PC-3 (cell line): ENCODE data around the gene C15orf40. TPM values are rescaled to one million over a fixed set of nuclear protein-coding genes. Genes with fewer than 3 reads are reported as not detected.
A peak's percentile ranks its signal among the peaks of the same experiment; 100 is the strongest.
"Not testable (repeated sequence)": the region's sequence is repeated elsewhere in the genome, so short reads cannot be mapped to it uniquely, and the experiment has no call there.

Experiments
- ATAC-seq: fragments of 200-7000 bp; cut with Tn5 transposase; 2 replicates; pipeline ENCODE4 v1.9.1; 2020; ENCODE audit warnings: mild to moderate bottlenecking, moderate library complexity
- BruUV-seq: library from RNA; stranded (reverse); fragments of 400-500 nt; replicated peaks from 2 replicates; lab custom pipeline; 2021; lab: Mats Ljungman, UMichigan
- CTCF ChIA-PET: fragments of 300-600 bp; sonication (Branson Sonifier 250); formaldehyde crosslinking; loops from one replicate; lab custom pipeline; 2022; ENCODE audit warnings: antibody characterized with exemption; lab: Charles Lee
- POLR2A ChIA-PET: fragments of 300-600 bp; sonication (Branson Sonifier 250); formaldehyde crosslinking; loops from one replicate; lab custom pipeline; 2022; ENCODE audit warnings: antibody characterized with exemption; ENCODE audit not compliant: unreplicated experiment; lab: Charles Lee
- DNase-seq: peaks from one replicate; pipeline ENCODE4 v3.0.0-alpha.2; 2015
- H2AFZ ChIP-seq: fragments of 300-600 bp; sonication (generic); 2 replicates; pipeline ENCODE4 v1.6.0; 2016; ENCODE audit warnings: antibody characterized with exemption, low read length
- H3F3A ChIP-seq: fragments of 300-600 bp; sonication (generic); one replicate; pipeline ENCODE4 v1.6.0; 2017; ENCODE audit warnings: antibody characterized with exemption, low read length, control low read depth, mild to moderate bottlenecking; ENCODE audit not compliant: unreplicated experiment
- H3K27ac ChIP-seq: fragments of 300-600 bp; sonication (generic); 2 replicates; pipeline ENCODE4 v1.5.1; 2016; ENCODE audit warnings: mild to moderate bottlenecking, low read length
- H3K27me3 ChIP-seq: fragments of 300-600 bp; sonication (generic); 2 replicates; pipeline ENCODE4 v1.6.1; 2016; ENCODE audit warnings: low read length, mixed read lengths
- H3K36me3 ChIP-seq: fragments of 300-600 bp; sonication (generic); 2 replicates; pipeline ENCODE4 v1.6.1; 2016; ENCODE audit warnings: low read depth, mixed run types, low read length, mixed read lengths
- H3K4me1 ChIP-seq: fragments of 300-600 bp; sonication (generic); 2 replicates; pipeline ENCODE4 v1.5.1; 2016; ENCODE audit warnings: low read length; ENCODE audit not compliant: insufficient read depth
- H3K4me2 ChIP-seq: fragments of 300-600 bp; sonication (generic); 2 replicates; pipeline ENCODE4 v1.6.0; 2016; ENCODE audit warnings: low read length
- H3K4me3 ChIP-seq: fragments of 300-600 bp; sonication (generic); 2 replicates; pipeline ENCODE4 v1.5.1; 2016; ENCODE audit warnings: mild to moderate bottlenecking, low read length, mixed read lengths
- H3K79me2 ChIP-seq: fragments of 300-600 bp; sonication (generic); 2 replicates; pipeline ENCODE4 v1.6.1; 2017; ENCODE audit warnings: low read length, mixed read lengths
- H3K9ac ChIP-seq: fragments of 300-600 bp; sonication (generic); 2 replicates; pipeline ENCODE4 v1.6.0; 2016; ENCODE audit warnings: mild to moderate bottlenecking, low read length
- H3K9me2 ChIP-seq: fragments of 300-600 bp; sonication (generic); replicated peaks from 2 replicates; pipeline ENCODE4 v1.6.1; 2016; ENCODE audit warnings: mixed run types, low read length, mixed read lengths
- H3K9me3 ChIP-seq: fragments of 300-600 bp; sonication (generic); 2 replicates; pipeline ENCODE4 v1.6.1; 2016; ENCODE audit warnings: low read length, mixed read lengths
- H4K20me1 ChIP-seq: fragments of 300-600 bp; sonication (generic); 2 replicates; pipeline ENCODE4 v1.6.1; 2016; ENCODE audit warnings: low read length, mixed read lengths
- CTCF ChIP-seq: fragments of 300-600 bp; sonication (generic); conservative IDR thresholded peaks from 2 replicates; pipeline ENCODE4 v1.5.1; 2017; ENCODE audit warnings: antibody characterized with exemption, low read depth, mild to moderate bottlenecking, low read length
- EZH2 ChIP-seq: fragments of 300-600 bp; sonication (generic); IDR thresholded peaks from one replicate; pipeline ENCODE4 v1.6.1; 2017; ENCODE audit warnings: antibody characterized with exemption, mild to moderate bottlenecking, low read length; ENCODE audit not compliant: unreplicated experiment
- EZH2phosphoT487 ChIP-seq: fragments of 300-600 bp; sonication (generic); IDR thresholded peaks from 2 replicates; pipeline ENCODE4 v1.6.1; 2018; ENCODE audit warnings: mild to moderate bottlenecking, antibody characterized with exemption, low read length, borderline replicate concordance
- intact Hi-C: fragments of 100-400 bp; cut with micrococcal nuclease; formaldehyde crosslinking; loops from 2 replicates; pipeline ENCODE4 v1.9.0; 2023
- total RNA-seq: library from RNA; depleted of rRNA; stranded (reverse); fragments of >200 nt; gene quantifications from 2 replicates; pipeline ENCODE4 v1.2.3, GENCODE V29; 2014

Gene C15orf40
- total RNA-seq, 1 experiment from 2014 or later: 25.8 TPM

- H3K4me1 ChIP-seq: peaks cover 23% of the 10 kb centered on the region
- BruUV-seq: no TSS peak
- H3K4me2 ChIP-seq: no peak overlapping the region
- no peak overlapping the region for H2AFZ ChIP-seq
- no peak overlapping the region for H3K9ac ChIP-seq
- no peak overlapping the region for H3K4me3 ChIP-seq
- H3K79me2 ChIP-seq: peaks cover 25% of the 10 kb centered on the region; the same call in 1 of the 2 replicates
- CTCF ChIA-PET: no interaction called here
- peaks cover 3% of the 10 kb centered on the region for H3F3A ChIP-seq
- H3K9me3 ChIP-seq: no peaks in the 10 kb centered on the region
- no peaks in the 10 kb centered on the region for H3K27me3 ChIP-seq
- no peaks in the 10 kb centered on the region for H3K36me3 ChIP-seq
- no peak overlapping the region for H3K27ac ChIP-seq
- no peaks in the 10 kb centered on the region for H4K20me1 ChIP-seq
- intact Hi-C loops: no loop called here
- POLR2A ChIA-PET: no interaction called here
- no peak for TF ChIP-seq EZH2phosphoT487
- TF ChIP-seq EZH2: no peak
- TF ChIP-seq CTCF: no peak
- ATAC-seq (no peak), DNase-seq (no peak)
- H3K9me2 ChIP-seq: no peaks in the 10 kb centered on the region
These were observed 67.4 kb downstream of the C15orf40 start for GRCh38 chr15:82944056-82944455.

GRCh38 chr15:82943176-82943575 lies 68.3 kb downstream of the C15orf40 start:
- Histone ChIP-seq H3K27ac (peak overlapping the region; percentile 73), H3K27me3 (no peaks in the 10 kb centered on the region), H3K4me2 (peak overlapping the region; percentile 29), H3K4me3 (no peak overlapping the region), H3K36me3 (no peaks in the 10 kb centered on the region), H3F3A (peaks cover 3% of the 10 kb centered on the region), H3K4me1 (peaks cover 23% of the 10 kb centered on the region), H3K9me3 (no peaks in the 10 kb centered on the region), H3K79me2 (peaks cover 25% of the 10 kb centered on the region; the same call in 1 of the 2 replicates), H4K20me1 (no peaks in the 10 kb centered on the region), H2AFZ (no peak overlapping the region), H3K9me2 (no peaks in the 10 kb centered on the region), H3K9ac (no peak overlapping the region)
- intact Hi-C loops: no loop called here
- CTCF ChIA-PET: no interaction called here
- ATAC-seq: peak; percentile 40
- peak; percentile 19; the same call in 1 of the 2 replicates for TF ChIP-seq CTCF
- no peak for TF ChIP-seq EZH2phosphoT487
- POLR2A ChIA-PET: no interaction called here
- no TSS peak for BruUV-seq
- DNase-seq: peak; percentile 41

DNA sequence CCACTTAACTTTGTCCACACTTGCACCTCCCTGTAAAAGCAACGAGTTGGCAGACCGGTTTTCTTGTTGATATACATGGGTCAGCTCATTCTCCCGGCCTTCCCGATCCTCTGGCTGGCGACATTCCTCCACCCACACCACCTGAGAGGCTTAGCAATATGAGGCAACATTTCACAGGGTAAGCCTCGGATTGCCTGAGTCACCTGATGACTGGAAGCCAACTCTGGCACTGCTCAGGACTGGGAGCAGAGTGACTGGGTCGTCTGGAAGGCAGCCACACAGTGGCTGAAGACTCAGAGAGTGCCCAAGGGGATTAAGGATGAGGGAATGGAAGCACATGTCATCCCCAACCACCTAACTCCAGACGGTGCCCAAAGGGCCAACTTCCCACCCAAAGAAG lies 68.7 kb downstream of the C15orf40 start:
- H3F3A ChIP-seq: peaks cover 3% of the 10 kb centered on the region
- no peak for TF ChIP-seq EZH2
- TF ChIP-seq EZH2phosphoT487: no peak
- no peak for TF ChIP-seq CTCF
- peak overlapping the region; percentile 67 for H3K4me2 ChIP-seq
- ChIA-PET POLR2A (no interaction called here), CTCF (no interaction called here)
- intact Hi-C loops: no loop called here
- ATAC-seq (peak; percentile 99), DNase-seq (peak; percentile 99)
- H4K20me1 ChIP-seq: no peaks in the 10 kb centered on the region
- peaks cover 25% of the 10 kb centered on the region for H3K4me1 ChIP-seq
- H2AFZ ChIP-seq: no peak overlapping the region
- peak overlapping the region; percentile 73 for H3K27ac ChIP-seq
- no peaks in the 10 kb centered on the region for H3K9me2 ChIP-seq
- no TSS peak for BruUV-seq
- H3K4me3 ChIP-seq: no peak overlapping the region
- no peaks in the 10 kb centered on the region for H3K36me3 ChIP-seq
- H3K79me2 ChIP-seq: peaks cover 25% of the 10 kb centered on the region; the same call in 1 of the 2 replicates
- no peak overlapping the region for H3K9ac ChIP-seq
- no peaks in the 10 kb centered on the region for H3K9me3 ChIP-seq
- H3K27me3 ChIP-seq: no peaks in the 10 kb centered on the region

- H3K27ac ChIP-seq, H3K9me3 ChIP-seq, DNase-seq, H4K20me1 ChIP-seq, H3K9me2 ChIP-seq, BruUV-seq, H2AFZ ChIP-seq, CTCF ChIA-PET, intact Hi-C loops, H3K4me3 ChIP-seq, H3K9ac ChIP-seq, POLR2A ChIA-PET, ATAC-seq, H3K4me2 ChIP-seq, H3F3A ChIP-seq, H3K36me3 ChIP-seq, H3K27me3 ChIP-seq: not testable (repeated sequence)
- peaks cover 18% of the 10 kb centered on the region; the same call in 1 of the 2 replicates for H3K79me2 ChIP-seq
- peaks cover 42% of the 10 kb centered on the region for H3K4me1 ChIP-seq
These were observed 71.8 kb downstream of the C15orf40 start for GRCh38 chr15:82939678-82940077.
